NCI-H524 (cell line): ENCODE results near the gene FAM221A.
"Not testable (repeated sequence)": the region's sequence is repeated elsewhere in the genome, so short reads cannot be mapped to it uniquely, and the experiment has no call there.

ENCODE experiments used
- DNase-seq, 2 experiments: peaks; one replicate each; lab custom pipeline; 2025; lab: John Stamatoyannopoulos, UW

The FAM221A gene, protein sequence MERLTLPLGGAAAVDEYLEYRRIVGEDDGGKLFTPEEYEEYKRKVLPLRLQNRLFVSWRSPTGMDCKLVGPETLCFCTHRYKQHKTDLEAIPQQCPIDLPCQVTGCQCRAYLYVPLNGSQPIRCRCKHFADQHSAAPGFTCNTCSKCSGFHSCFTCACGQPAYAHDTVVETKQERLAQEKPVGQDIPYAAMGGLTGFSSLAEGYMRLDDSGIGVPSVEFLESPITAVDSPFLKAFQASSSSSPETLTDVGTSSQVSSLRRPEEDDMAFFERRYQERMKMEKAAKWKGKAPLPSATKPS

DNA sequence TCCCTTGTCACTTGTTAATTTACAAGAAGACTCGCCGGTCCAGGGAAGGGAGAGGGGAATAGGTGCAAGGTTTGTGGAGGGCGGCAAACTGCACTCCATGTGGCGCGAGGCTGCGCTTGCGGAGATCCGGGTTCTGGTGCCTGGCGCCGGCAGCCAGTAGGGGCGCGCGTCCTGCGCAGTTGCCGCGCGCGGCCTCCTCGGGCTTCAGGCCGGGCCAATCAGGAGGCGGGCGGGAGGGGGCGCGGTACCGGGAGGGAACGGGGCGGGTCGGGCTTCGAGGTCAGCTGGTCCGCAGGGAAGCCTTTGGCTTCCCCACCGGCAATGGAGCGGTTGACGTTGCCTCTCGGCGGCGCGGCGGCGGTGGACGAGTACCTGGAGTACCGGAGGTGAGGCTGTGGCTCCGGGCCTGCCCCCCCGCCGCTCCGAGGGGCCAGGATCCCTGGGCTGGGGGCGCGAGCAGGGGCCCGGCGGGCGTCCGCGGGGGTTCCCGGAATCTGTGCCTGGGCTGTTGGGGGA lies at the start of gene FAM221A:
Gene FAM221A, plus strand, starts transcription at position 302 of the 516 bp plus-strand sequence. Its CDS starts 20 bp downstream, at position 322.
- peak; percentile 25 to 76 for DNase-seq

DNA sequence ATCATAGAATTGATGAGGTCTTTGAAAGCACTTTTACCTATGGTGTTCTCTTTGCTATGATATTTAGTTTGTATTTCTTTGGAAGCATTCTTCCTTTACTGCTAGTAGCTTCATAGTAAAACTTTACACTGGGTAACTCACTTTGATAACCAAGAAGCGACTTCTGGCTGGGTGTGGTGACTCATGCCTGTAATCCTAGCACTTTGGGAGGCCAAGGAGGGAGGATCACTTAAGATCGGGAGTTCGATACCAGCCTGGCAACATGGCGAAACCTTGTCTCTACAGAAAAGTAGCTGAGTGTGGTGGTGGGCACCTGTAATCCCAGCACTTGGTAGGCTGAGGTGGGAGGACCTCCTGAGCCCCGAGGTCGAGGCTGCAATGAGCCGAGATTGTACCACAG lies 46.6 kb upstream of the FAM221A start:
- DNase-seq, result no peak

DNA sequence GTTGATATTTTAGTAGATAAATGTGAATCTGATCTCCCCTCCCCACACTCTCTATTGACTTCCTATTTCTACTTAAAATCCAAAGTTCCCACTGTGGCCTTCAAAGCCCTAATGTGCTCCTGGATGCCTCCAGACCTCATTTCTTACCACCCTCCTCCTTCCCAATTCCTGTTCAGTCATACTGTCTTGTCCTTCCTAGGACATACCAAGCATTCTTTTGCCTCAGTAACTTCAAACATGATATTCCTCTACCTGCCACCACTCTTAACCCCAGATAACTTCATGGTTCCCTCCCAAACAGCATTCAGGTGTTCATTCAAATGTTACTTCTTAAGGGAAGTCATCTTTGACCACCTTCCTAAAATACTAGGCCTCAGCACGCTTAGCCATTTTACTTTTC lies 34.2 kb upstream of the FAM221A start:
- no peak for DNase-seq

DNA sequence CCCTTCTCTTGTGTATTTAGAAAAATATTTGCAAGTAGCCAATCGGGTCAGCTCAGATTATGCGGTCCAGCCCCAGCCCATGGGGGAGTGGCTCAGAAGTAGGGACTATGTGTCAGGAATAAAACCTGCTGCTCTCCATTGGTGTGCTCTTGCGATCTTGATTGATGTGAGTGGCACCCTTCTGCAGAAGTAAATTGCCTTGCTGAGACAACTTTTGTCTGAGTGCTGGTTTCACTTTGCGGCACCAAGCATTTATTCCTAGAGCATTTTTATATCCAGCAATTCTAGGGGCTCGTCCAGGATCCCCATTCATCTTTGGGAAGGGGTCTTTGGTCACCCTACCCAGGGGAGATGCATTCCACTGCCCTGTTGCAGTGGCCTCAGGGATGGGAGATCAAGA lies 26.1 kb upstream of the FAM221A start:
- DNase-seq, result no peak

DNA sequence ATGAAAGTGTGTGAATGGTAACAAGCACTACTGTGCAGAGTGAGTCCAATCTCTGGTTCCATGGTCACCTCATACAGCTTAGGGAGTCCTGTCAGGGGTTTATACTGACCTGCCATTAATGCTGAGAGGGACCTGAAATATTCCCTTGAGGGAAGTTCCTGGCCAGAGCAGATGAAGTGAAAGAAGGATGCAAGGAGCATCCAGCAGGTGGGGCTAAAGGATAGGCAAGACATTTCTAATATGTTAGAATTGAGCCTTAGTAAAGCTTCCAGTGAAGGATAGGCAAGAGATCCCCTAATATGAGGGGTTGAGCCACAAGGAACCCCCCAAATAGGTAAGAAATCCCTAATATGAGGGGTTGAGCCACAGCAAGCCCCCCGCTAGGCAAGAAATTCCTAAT lies 25.5 kb upstream of the FAM221A start:
- peak in 1 of 2 experiments; percentile 24 for DNase-seq

DNA sequence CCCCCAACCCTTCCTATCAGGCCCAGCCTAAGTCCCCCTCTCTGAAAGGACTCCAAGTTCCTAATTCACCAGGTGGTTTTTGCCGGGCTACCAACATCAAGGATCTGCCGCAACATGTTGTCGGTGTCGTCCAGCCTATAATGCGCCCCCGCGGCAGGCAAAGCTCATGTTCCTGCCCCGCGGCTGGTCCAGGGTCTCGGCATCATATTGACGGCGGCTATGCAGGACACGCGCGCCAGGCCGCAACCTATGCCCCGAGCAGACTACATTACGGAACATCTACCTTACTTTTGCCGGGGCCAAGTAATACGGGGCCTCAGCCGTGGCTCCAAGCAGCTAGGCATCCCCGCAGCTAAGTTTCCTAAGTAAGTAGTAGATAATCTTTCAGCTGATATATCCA lies 24.6 kb upstream of the FAM221A start:
- DNase-seq, result no peak

DNA sequence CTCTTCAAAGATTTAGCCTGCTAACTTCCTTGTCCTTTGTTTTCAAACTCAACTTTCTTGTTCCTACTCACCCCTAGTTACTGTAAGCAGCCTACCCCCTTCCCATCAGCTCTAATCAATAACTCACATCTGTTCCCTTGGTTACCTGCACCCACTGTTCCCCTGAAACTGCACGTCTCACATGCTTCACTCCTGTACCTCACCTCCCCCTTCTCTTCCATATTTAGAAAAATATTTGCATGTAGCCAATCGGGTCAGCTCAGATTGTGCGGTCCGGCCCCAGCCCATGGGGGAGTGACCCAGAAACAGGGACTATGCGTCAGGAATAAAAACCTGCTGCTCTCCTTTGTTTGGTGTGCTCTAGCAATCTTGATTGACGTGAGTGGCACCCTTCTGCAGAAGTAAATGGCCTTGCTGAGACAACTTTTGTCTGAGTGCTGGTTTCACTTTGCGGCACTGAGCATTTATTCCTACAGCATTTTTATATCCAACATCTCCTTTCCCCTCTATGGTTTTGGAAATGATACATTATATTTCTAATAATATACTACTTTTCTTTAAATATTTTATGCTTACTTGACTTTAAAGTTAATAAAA lies 21.1 kb upstream of the FAM221A start:
- no peak for DNase-seq

DNA sequence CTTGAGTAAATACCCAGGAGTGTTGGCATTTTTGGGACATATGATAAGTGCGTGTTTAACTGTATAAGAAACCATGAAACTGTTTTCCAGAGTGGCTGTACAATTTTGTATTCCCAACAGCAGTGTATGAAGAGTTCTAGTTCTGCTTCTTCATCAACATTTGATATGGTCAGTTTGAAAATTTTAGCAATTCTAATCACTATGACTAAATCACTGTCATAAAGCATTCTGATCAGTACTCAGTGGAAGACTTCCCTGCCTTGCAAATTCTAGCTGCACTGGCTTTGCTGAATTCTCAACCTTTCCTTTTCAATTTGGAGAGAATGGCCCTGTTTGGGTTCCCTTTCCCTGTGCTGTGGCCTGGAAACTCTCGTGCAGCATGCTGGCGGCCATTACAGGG lies 18.6 kb upstream of the FAM221A start:
- DNase-seq, result no peak

DNA sequence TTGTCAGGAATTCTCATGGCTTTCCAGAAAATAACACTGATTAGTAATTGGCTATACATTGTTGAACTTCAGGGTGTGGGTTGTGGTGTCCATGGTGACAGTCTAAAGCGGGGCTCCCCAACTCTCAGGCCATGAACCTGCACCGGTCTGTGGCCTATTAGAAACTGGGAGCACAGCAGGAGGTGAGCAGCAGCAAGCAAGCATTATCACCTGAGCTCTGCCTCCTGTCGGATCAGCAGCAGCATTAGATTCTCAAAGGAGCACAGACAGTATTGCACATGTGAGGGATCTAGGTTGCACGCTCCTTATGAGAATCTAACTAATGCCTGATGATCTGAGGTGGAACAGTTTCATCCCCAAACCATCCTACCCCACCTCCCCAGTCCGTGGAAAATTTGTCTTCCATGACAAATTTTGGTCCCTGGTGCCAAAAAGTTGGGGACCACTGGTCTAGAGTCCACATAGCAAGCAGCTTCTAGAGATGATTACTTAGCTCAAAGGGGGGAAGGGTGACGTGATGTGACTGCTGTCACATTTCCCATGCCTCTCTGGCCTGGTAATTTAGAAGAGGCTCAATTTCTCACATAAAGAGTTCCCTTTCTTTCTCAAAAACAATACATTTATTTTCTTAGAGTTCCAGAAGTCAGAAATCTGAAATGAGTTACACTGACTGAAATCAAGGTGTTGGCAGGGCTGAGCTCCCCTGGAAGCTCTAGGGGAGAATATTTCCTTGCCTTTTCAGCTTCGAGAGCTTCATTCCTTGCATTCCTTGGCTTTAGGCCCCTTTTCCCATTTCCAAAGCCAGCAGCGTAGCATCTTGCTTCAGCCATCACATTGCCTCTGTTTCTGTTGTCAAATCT lies 17.6 kb upstream of the FAM221A start:
- no peak for DNase-seq

DNA sequence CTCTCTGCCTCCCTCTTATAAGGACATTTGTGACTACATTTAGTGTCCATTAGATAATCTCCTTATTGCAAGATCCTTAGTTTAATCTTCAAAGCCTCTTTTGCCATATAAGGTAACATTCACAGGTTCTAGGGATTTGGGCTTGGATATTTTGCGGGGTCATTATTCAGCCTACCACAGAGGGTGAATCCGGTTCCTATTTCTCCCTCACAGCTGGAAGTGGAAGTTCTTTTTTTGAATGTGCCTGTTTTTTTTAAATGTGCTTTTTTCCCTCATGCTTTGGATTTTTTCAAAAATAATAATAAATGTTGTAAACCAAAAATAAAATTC lies 17.1 kb upstream of the FAM221A start:
- no peak for DNase-seq

DNA sequence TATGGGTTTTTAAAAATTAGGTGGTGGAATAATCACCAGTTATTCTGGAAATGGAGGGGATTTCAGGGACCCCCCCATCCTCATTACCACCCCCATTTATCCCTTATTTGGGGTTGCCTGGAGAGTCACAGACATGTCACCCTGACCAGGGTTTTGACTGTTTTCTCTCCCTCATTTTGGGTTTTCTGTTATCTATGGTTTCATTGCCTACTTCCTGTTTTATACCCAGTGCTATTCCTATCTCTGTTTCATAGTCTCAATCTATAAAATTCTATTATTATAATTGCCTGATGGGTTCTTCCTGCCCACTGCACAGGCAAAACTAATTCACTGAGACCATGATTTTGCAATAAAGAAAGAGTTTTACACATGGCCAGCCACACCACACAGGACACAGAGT lies 15.9 kb upstream of the FAM221A start:
- no peak for DNase-seq

DNA sequence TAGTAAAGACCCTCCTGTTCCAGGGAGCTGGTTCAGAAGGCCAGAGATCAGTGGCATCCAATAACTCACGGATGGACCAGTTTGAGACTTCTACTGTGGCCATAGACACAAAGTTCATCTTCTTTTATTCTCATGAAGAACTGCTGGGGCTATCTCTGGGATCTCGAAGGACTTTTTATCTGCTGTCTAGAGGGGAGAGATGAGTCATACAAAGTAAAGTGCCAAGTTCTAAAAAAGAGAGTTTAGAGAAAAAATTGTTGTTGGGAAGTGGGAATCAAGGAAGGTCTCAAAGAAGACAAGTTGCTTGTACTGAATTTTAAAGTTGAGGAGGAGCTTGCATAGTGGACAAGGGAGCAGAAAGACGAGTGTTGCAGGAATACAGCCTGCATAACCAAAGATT lies 8.0 kb upstream of the FAM221A start:
- DNase-seq, result no peak

DNA sequence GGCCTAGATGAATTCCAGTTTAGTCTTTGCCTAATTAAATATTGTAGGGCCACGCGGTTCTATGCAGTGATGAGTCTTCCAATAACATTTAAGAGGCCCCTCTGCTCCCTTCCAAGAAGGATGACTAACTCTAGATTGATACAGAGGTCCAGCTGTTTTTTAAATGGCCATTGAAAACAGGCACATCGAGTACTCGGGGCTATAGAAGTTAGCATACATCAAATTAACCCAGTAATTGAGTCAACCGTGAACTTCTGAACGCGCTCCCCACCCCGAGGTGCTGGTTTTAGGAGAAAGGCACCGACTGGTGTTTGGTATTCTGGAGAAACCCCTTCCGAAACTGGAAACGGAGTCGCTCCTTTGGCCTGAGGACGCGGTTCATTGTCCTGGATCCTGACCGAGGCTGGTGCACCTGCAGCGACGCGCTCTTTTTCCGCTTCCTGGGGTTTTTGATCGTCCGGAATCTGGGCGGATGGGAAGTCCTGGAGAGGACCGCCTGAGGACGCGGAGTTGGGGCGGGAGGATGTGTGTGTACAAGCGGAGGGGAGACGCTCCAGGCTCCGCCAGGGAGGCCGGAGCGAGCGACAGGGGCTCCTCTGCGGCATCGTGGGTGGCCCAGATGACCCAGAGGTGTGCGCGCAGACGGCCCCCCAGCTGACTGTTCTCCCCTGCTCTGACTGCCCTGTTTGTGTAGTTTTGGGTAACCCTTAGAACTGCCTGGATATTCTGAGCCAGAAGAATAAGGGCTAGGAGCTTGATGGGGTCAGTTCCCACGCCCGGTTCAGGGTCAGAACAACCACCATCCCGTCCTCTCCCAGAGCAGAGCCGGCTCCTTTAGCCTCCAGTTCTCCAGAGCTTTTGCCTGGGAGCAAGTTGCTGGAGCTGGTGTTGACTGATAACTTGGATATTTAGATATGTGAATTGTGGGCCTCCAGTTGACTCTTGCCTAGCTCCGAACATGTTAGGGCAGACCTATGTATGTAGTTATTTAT lies 711 bp downstream of the FAM221A start:
- peak in 1 of 2 experiments; percentile 40 for DNase-seq

DNA sequence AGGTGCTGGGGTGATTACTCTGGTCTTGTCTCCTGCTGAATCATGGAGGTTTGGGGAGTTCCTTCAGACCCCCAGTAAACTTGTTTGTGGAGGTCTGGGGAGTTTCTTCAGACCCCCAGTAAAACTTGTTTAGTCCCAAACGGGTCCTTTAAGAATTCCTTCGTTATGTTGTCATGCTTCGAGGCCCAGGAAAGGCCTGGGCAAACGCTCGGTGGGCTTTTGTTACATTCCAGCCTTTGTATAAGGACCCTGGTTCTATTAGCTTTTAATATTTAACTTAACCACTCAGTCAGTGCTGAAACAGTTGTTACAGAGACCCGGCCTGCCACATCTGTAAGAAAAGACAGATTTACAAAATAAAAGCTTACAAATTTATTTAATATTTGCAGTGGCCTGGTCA lies 4.0 kb downstream of the FAM221A start:
- DNase-seq, result not testable (repeated sequence)

DNA sequence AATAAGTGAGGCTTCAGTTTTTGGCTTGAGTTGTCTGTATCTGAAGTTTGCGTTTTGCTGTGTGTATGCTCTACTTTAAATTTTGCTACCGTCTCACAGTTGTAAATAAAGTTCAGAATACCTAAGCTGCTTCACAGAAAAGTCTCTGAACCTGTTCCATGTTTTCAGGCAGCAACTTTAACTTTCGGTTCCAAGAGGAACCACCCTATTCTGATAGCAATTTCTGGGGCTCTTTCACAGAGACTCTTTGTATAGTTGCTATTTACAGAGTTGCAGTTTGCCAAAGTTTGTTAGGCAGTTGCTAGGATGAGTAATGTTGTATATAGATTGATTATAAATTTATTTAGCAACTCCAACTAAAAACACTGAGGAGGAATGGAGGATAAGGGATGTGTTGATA lies 5.7 kb downstream of the FAM221A start:
- DNase-seq, result no peak

DNA sequence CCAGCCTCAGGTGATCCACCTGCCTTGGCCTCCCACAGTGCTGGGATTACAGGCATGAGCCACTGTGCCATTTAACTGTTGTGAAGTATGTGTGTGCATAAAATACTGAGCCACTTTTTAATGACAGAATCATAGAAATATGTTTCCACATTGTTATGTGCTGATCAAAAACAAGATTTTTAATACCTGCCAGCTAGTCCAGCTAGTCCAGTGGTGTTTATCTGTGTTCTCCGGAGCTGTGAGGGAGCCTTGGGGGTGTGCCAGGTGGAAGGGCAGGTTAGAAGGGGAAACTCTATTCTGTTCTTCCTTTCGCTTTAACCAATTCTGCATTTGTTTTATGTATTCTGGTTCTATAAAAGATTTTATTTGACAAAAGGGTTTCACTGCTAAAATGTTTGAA lies 7.0 kb downstream of the FAM221A start:
- DNase-seq, result no peak

DNA sequence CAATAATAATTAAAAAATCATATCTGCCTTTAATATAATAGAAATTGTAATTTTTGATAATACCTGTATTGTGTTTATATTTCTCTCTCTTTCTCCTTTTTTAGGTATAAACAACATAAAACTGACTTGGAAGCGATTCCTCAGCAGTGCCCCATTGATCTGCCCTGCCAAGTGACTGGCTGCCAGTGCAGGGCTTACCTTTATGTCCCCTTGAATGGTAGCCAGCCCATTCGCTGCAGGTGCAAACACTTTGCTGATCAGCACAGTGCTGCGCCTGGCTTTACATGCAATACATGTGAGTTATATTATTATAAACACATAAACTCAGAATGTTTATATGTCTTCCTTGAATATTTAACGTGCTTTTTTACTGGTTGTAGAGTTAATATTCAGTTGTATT lies 9.2 kb downstream of the FAM221A start:
- DNase-seq, result no peak

DNA sequence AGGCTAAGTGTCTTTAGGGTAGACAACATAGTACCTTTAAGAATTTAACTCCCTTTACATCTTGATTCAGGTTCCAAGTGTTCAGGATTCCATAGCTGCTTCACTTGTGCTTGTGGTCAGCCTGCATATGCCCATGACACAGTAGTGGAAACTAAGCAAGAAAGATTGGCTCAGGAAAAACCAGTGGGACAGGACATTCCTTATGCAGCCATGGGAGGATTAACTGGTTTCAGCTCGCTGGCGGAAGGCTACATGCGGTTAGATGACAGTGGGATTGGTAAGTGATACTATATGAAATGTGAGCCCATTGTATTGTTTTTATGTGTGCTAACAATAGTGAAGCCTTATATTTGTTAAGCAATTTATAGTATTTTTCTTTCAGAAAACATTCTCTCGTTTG lies 11.3 kb downstream of the FAM221A start:
- DNase-seq, result no peak

DNA sequence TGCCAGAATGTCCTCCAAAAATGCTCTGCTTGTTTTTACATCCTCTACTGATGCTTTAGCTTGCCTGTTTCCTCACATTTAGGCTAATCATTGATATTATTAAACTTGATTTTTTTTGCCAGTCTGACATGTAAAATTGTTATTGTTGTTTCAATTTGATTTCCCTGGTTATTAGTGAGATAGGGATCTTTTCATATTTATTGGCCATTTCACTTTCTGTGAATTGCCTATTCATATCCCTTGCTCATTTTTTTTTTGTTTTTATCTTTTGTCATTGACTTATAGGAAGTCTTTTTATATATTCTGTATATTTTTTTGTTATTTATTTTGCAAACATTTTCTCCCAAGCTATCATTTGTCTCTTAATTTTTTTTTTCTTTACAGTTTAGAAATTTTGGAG lies 13.2 kb downstream of the FAM221A start:
- no peak for DNase-seq

DNA sequence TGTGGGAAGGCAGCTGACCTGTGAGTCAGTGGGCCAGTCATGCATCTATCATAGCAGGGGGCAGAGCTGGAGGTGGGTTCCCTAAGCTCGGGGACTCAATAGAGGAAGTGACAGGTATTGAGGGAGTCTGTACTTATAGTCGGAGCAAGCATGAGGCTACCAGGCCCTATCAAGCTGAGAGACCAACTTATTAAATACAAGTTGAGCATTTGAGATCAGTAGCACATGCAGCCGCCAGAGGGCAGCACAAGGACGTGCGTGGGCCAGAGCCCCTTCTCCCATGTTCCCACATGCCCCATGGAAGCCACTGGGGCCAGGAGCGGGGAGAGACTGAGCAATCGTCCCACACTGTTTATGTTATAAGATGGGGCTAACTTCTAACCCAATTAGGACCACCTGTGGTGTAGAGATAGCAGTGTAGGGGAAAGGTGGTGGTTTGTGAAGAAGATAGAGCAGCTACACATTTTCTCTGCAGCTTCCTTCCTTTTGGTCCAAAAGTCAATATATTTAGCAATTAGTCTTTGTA lies 17.0 kb downstream of the FAM221A start:
- DNase-seq, result peak; percentile 24 to 74

DNA sequence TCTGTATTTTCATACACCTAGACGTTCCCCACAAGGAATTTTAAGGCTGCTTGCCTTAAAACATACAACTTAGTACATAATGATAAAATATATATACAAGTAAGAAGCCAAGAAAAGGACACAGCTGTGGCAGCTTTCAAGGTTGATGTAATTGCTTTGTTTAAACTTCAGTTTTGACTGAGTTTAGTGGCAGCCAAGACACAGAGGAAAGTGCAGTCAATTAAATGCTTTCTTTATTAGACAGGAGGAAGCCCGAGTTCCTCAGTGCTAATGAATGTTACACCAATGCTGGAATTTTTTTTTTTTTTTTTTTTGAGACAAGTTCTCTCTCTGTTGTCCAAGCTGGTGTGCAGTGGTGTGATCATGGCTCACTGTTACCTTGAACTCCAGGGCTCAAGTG lies 18.8 kb downstream of the FAM221A start:
- no peak for DNase-seq
